Naive thymus-derived CD4-positive, alpha-beta T cell (primary cell): Measurements from ENCODE around the gene CPNE2. TPM values are rescaled to one million over a fixed set of nuclear protein-coding genes. Genes with fewer than 3 reads are reported as not detected.

ENCODE experiments used
- ATAC-seq: fragments of 150-1000 bp; cut with Tn5 transposase; 2 replicates; pipeline ENCODE4 v1.10.0; 2021; ENCODE audit warnings: mild to moderate bottlenecking, moderate library complexity
- CTCF ChIA-PET: fragments of 350-600 bp; sonication (Branson Sonifier 250); formaldehyde crosslinking; loops from one replicate; lab custom pipeline; 2021; ENCODE audit warnings: antibody characterized with exemption; lab: Charles Lee
- POLR2A ChIA-PET: fragments of 350-600 bp; sonication (Branson Sonifier 250); formaldehyde crosslinking; loops from one replicate; lab custom pipeline; 2021; ENCODE audit warnings: antibody characterized with exemption, inconsistent platforms; lab: Charles Lee
- DNase-seq, 9 donors: peaks; one replicate each; pipeline versions ENCODE4 v3.0.0 to v3.0.0-alpha.2; 2020 to 2022; ENCODE audit warnings: mixed read lengths in 1 of 9
- H3K27ac ChIP-seq: one replicate; pipeline ENCODE4 v1.7.0; 2013; ENCODE audit warnings: mild to moderate bottlenecking, low read depth, low read length, moderate library complexity
- H3K27me3 ChIP-seq, 2 donors: one replicate each; pipeline ENCODE4 v1.7.0; 2013; ENCODE audit warnings: low read length in 2 of 2, mild to moderate bottlenecking in 2 of 2, moderate library complexity in 2 of 2; ENCODE audit not compliant: control insufficient read depth in 2 of 2, insufficient read depth in 2 of 2
- H3K36me3 ChIP-seq, 3 experiments: 1 replicate in 2 of 3; 2 replicates in 1 of 3; pipeline ENCODE4 v1.7.0; 2013; ENCODE audit warnings: low read length in 3 of 3, mild to moderate bottlenecking in 3 of 3, moderate library complexity in 1 of 3; ENCODE audit not compliant: insufficient read depth in 3 of 3, control insufficient read depth in 2 of 3
- H3K4me1 ChIP-seq, 2 donors: one replicate each; pipeline ENCODE4 v1.7.0; 2013; ENCODE audit warnings: low read length in 2 of 2, mild to moderate bottlenecking in 2 of 2, moderate library complexity in 1 of 2; ENCODE audit not compliant: control insufficient read depth in 2 of 2, insufficient read depth in 2 of 2
- H3K4me3 ChIP-seq: 2 replicates; pipeline ENCODE4 v1.7.0; 2013; ENCODE audit warnings: mild to moderate bottlenecking, low read length
- H3K9me3 ChIP-seq, 3 experiments: 1 replicate in 2 of 3; 2 replicates in 1 of 3; pipeline ENCODE4 v1.7.0; 2013; ENCODE audit warnings: low read length in 3 of 3; ENCODE audit not compliant: control insufficient read depth in 2 of 3
- H3K27ac Mint-ChIP-seq, 9 donors: one replicate each; pipeline ENCODE4 v1.8.0; 2020 to 2022; ENCODE audit warnings: mixed read lengths in 9 of 9, mild to moderate bottlenecking in 8 of 9, moderate library complexity in 5 of 9, inconsistent platforms in 2 of 9
- H3K27me3 Mint-ChIP-seq, 5 donors: one replicate each; pipeline ENCODE4 v1.8.0; 2021 to 2022; ENCODE audit warnings: mixed read lengths in 5 of 5, mild to moderate bottlenecking in 1 of 5
- H3K36me3 Mint-ChIP-seq, 5 donors: one replicate each; pipeline ENCODE4 v1.8.0; 2020 to 2022; ENCODE audit warnings: mixed read lengths in 5 of 5, mild to moderate bottlenecking in 3 of 5, inconsistent platforms in 1 of 5
- H3K4me1 Mint-ChIP-seq, 7 donors: one replicate each; pipeline ENCODE4 v1.8.0; 2020 to 2022; ENCODE audit warnings: mixed read lengths in 7 of 7, mild to moderate bottlenecking in 3 of 7, inconsistent platforms in 1 of 7
- H3K4me3 Mint-ChIP-seq, 10 donors: one replicate each; pipeline ENCODE4 v1.8.0; 2020 to 2022; ENCODE audit warnings: mild to moderate bottlenecking in 10 of 10, mixed read lengths in 10 of 10, moderate library complexity in 6 of 10, inconsistent platforms in 2 of 10
- H3K9me3 Mint-ChIP-seq, 11 donors: one replicate each; pipeline ENCODE4 v1.8.0; 2020 to 2022; ENCODE audit warnings: mixed read lengths in 11 of 11, mild to moderate bottlenecking in 4 of 11, inconsistent platforms in 1 of 11, moderate library complexity in 1 of 11
- intact Hi-C, 2 donors: fragments of 100-400 bp; cut with micrococcal nuclease; formaldehyde crosslinking; loops; one replicate each; pipeline ENCODE4 v1.15.1; 2023
- polyA plus RNA-seq, 2 donors: library from polyadenylated mRNA; unstranded; fragments of 300-500 nt; fragmentation: Illumina TruSeq; gene quantifications; one replicate each; pipeline ENCODE4 v1.2.3, GENCODE V29; 2021
- total RNA-seq, 6 experiments: library from RNA in 5 of 6; stranded (reverse) in 5 of 6; gene quantifications; 1 replicate in 5 of 6; 2 replicates in 1 of 6; pipeline ENCODE4 v1.2.3 and lab custom pipeline; 2021 to 2026

Gene CPNE2
- total and polyA plus RNA-seq, 7 experiments from 2014 or later = 1.1 to 12.6 (median 5.5) TPM

DNA sequence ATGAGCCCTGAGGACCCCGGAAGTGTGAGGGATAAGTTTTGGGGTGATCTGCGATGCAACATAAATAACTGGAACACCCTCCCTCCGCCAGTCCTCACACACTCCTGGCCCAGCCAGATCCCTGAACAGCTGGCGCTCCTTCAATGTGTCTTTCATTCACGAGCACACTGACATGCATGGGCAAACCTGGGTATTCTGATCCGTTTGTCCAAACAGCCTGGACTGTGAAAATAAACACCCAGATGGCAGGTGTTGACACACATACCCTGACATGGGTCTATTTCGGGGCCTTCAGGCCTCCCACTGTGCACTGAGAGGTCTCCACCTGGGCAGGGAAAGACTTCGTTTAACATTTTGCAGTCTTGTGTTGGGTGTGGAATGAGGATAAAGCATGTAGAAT, 3.0 kb upstream of the CPNE2 start:
- Histone ChIP-seq H3K27ac (no peak overlapping the region), H3K4me1 (peaks cover 4 to 17% of the 10 kb centered on the region in 2 donors), H3K9me3 (no peaks in the 10 kb centered on the region), H3K4me3 (no peak overlapping the region), H3K36me3 (no peaks in the 10 kb centered on the region), H3K27me3 (no peaks in the 10 kb centered on the region)
- DNase-seq = no peak
- ChIA-PET CTCF (interaction anchor here (0.6 kb wide), 1 partner anchor 9 kb away, joined by 3 read pairs; no protein-coding TSS in a partner anchor), POLR2A (interaction anchor here (0.9 kb wide), 1 partner anchor 27 kb away, joined by 3 read pairs; no protein-coding TSS in a partner anchor)
- peaks cover 0 to 4% (median 0%) of the 10 kb centered on the region in 11 donors for H3K9me3 Mint-ChIP-seq
- no peak for ATAC-seq
- H3K27ac Mint-ChIP-seq = no peak overlapping the region
- H3K4me1 Mint-ChIP-seq = peaks cover 9 to 22% (median 16%) of the 10 kb centered on the region in 7 donors
- H3K4me3 Mint-ChIP-seq = peak overlapping the region in 1 of 10 donors; percentile 25
- peaks cover 0 to 31% (median 0%) of the 10 kb centered on the region in 5 donors for H3K27me3 Mint-ChIP-seq
- peaks cover 0 to 1% (median 0%) of the 10 kb centered on the region in 5 donors for H3K36me3 Mint-ChIP-seq
- intact Hi-C loops = loop anchor here in 1 of 2 donors (10.0 kb wide), 1 partner anchor 195 kb away; the partner anchor contains the start of gene PLLP

DNA sequence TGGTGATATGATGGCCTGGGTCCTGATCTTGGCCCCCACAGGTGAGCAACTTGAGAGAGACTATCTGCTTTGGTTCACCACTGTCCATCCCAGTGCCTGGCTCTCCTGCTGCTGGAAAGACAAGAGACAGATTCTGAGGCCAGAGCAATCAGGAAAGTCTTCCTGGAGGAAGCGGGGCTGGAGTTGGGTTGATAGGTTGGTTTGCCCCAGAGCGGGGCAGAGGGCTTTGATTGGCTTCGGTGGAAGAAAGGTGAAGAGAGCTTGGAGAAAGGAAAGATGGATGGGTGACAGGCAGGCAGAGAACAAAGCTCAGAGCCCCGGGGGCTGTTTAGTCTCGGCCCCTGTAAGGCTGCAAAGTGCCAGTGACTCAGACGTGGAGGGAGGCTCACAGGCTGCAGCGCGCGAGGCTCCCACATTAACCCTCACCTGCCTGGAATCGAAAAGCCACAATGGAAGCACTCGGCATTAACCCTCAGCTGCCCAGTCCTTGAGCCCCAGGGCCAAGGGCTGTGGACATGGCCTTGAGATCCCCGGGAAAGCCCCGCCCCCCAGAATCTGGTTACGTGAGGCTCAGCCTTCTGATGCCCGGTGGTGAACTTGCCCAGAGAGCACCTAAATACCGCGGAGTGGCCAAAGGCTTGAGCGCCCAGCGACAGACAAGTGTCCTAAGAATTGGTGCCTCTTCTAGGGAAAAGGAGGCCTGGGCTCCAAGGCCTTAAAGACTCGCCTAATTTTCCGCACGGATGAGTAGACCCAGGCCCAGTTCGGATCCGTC, 996 bp upstream of the CPNE2 start:
- CTCF ChIA-PET = interaction anchor here (0.8 to 3.4 kb wide), 3 partner anchors 11 to 187 kb away, joined by 3 to 31 read pairs (median 5); no protein-coding TSS in a partner anchor
- POLR2A ChIA-PET = interaction anchor here (1.1 to 1.4 kb wide), 2 partner anchors 52 to 71 kb away, joined by 3 read pairs; no protein-coding TSS in a partner anchor
- H3K36me3 Mint-ChIP-seq = peaks cover 0 to 1% (median 0%) of the 10 kb centered on the region in 5 donors
- peak overlapping the region; percentile 59 to 86 (median 76) for H3K4me3 Mint-ChIP-seq
- ATAC-seq (no peak), DNase-seq (no peak)
- peaks cover 0 to 34% (median 0%) of the 10 kb centered on the region in 5 donors for H3K27me3 Mint-ChIP-seq
- peak overlapping the region; percentile 50 for H3K4me3 ChIP-seq
- peaks cover 0 to 4% (median 0%) of the 10 kb centered on the region in 11 donors for H3K9me3 Mint-ChIP-seq
- H3K9me3 ChIP-seq = no peaks in the 10 kb centered on the region
- peaks cover 6 to 16% (median 10%) of the 10 kb centered on the region in 7 donors for H3K4me1 Mint-ChIP-seq
- intact Hi-C loops = loop anchor here in 1 of 2 donors (10.0 kb wide), 1 partner anchor 153 kb away; the partner anchor contains the start of gene ARL2BP
- H3K27me3 ChIP-seq = no peaks in the 10 kb centered on the region
- no peaks in the 10 kb centered on the region for H3K36me3 ChIP-seq
- peaks cover 0 to 13% of the 10 kb centered on the region in 2 donors for H3K4me1 ChIP-seq
- H3K27ac ChIP-seq = no peak overlapping the region
- H3K27ac Mint-ChIP-seq = peak overlapping the region in 7 of 9 donors; percentile 14 to 74 (median 57)

DNA sequence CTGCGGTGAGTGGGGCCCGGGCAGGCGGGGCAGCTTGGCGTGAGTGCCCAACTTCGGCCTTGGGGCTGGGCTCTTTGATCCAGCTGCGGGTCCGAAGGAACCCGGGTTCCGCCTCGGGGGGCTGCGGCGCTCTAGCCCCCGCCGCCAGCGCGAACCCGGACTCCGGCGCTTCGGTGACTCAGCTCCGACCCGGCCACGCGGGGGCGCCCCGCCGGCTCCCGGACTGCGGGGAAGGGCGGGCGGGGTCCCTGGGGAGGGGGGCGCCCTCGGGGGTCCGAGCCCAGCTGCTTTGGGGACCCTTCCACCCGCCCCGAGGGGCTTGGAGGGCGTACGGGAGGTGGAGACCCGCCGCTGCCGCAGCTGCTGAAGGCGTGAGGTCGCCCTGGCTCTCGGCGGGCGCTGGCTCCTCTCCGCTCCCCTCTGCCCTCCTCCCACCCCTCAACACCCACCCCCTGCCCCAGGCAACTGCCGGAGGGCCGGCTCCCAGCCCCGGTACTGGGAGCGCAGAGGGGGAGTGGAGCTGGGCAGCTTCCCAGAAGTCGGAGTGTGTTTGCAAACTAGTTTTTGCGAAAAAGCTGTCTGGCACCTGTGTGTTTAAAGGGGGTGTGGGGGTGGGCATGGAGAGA, 516 bp downstream of the CPNE2 start:
- peaks cover 0 to 2% (median 0%) of the 10 kb centered on the region in 11 donors for H3K9me3 Mint-ChIP-seq
- ATAC-seq = peak; percentile 78
- Histone ChIP-seq H3K36me3 (no peaks in the 10 kb centered on the region), H3K9me3 (no peaks in the 10 kb centered on the region), H3K27ac (peak overlapping the region; percentile 10), H3K4me1 (peaks cover 0 to 13% of the 10 kb centered on the region in 2 donors), H3K4me3 (no peak overlapping the region), H3K27me3 (no peaks in the 10 kb centered on the region)
- peak overlapping the region in 3 of 9 donors; percentile 37 to 78 (median 65) for H3K27ac Mint-ChIP-seq
- peaks cover 0 to 1% (median 0%) of the 10 kb centered on the region in 5 donors for H3K36me3 Mint-ChIP-seq
- peaks cover 10 to 23% (median 12%) of the 10 kb centered on the region in 7 donors for H3K4me1 Mint-ChIP-seq
- DNase-seq = peak; percentile 22 to 75 (median 53)
- H3K27me3 Mint-ChIP-seq = peaks cover 0 to 34% (median 0%) of the 10 kb centered on the region in 5 donors
- peak overlapping the region; percentile 65 to 86 (median 78) for H3K4me3 Mint-ChIP-seq
- ChIA-PET POLR2A (interaction anchor here (0.6 to 2.2 kb wide), 10 partner anchors 9 to 93 kb away, joined by 3 to 14 read pairs (median 3); partner anchors contain the start of genes PSME3IP1 and RSPRY1), CTCF (interaction anchor here (0.9 to 3.4 kb wide), 11 partner anchors 8 to 122 kb away, joined by 3 to 31 read pairs (median 4); no protein-coding TSS in a partner anchor)
- intact Hi-C loops = loop anchor here (1.0 to 10.0 kb wide), 5 partner anchors 9 to 152 kb away; partner anchors contain the start of gene ARL2BP (in 1 of the 2)

DNA sequence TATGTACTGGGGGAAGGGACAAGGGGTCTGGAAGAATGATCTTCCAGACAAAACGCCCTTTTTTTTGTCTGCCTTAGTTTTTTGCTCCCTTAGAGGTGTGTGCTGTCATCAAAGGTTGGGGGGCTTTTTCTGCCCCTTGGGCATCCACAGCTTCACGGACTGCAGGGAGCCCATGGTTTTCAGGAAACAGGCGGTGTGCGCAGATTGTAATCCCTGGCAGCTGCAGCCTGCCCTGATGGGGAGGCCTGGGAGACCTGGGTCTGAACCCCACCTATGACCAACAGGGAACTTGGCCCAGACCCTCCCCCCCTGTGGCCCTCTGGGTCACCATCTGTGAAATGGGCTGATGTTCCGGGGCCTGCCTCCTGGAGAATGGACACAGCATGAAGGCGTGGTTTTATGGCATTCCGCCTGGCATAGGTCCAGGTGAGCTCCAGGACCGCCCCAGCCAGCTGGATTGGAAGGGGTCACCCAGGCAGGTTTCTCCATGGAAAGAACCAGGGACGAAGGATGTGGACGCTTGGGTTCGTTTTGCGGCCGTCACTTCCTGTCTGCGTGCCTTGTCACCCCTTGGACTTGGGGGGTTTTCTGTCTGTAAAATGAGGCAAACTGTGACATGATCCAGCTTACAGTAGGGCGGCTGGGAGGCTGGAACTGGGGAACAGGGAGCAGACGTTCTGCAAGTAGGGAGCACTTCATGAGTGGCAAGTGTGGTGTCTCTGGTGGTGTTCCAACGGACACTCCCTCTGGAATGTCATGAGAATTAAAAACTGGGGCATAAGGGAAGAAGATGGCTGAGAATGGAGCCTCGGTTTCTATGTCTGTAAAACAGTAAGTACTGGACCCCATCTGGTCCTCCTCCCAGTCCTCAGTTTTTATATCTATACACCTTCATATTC, 1.5 kb downstream of the CPNE2 start:
- ATAC-seq = no peak
- Mint-ChIP-seq H3K36me3 (peaks cover 0 to 1% (median 0%) of the 10 kb centered on the region in 5 donors), H3K27me3 (peaks cover 0 to 34% (median 0%) of the 10 kb centered on the region in 5 donors), H3K4me1 (peaks cover 11 to 25% (median 17%) of the 10 kb centered on the region in 7 donors), H3K27ac (peak overlapping the region in 4 of 9 donors; percentile 37 to 78 (median 47)), H3K9me3 (peaks cover 0 to 2% (median 0%) of the 10 kb centered on the region in 11 donors), H3K4me3 (peak overlapping the region; percentile 65 to 86 (median 78))
- Histone ChIP-seq H3K36me3 (no peaks in the 10 kb centered on the region), H3K27ac (no peak overlapping the region), H3K4me3 (no peak overlapping the region), H3K4me1 (peaks cover 0 to 13% of the 10 kb centered on the region in 2 donors), H3K27me3 (no peaks in the 10 kb centered on the region), H3K9me3 (no peaks in the 10 kb centered on the region)
- no peak for DNase-seq
- ChIA-PET CTCF (interaction anchor here (0.6 to 3.4 kb wide), 8 partner anchors 8 to 112 kb away, joined by 3 to 31 read pairs (median 6); no protein-coding TSS in a partner anchor), POLR2A (interaction anchor here (0.6 to 2.2 kb wide), 7 partner anchors 10 to 159 kb away, joined by 3 to 14 read pairs (median 3); partner anchors contain the start of gene NLRC5)
- intact Hi-C loops = loop anchor here (1.0 to 10.0 kb wide), 3 partner anchors 41 to 151 kb away; partner anchors contain the start of gene ARL2BP (in 1 of the 2)

DNA sequence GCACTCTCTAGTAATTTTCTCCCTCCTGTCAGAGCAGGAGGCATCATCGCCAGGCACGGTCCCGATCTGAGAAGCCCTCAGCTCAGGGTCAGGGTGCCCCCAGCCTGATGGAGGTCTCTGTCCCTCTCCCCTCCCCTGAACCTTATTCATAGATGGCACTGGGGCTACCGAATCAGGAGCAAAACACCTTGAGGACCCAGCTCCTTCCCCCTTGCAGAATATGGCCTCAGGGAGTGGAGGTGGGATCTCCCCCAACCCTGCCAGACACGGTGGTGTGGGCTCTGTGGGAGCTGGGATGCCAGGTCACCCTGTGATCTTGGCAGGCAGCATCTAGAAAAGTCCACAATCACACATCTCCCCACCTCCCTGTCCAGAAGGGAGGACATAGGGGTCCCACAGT, 2.5 kb downstream of the CPNE2 start:
- H3K27ac Mint-ChIP-seq = peak overlapping the region in 1 of 9 donors; percentile 41
- H3K36me3 Mint-ChIP-seq = peaks cover 0 to 1% (median 0%) of the 10 kb centered on the region in 5 donors
- Histone ChIP-seq H3K36me3 (no peaks in the 10 kb centered on the region), H3K27ac (no peak overlapping the region), H3K4me1 (peaks cover 0 to 13% of the 10 kb centered on the region in 2 donors), H3K27me3 (no peaks in the 10 kb centered on the region), H3K4me3 (no peak overlapping the region), H3K9me3 (no peaks in the 10 kb centered on the region)
- DNase-seq = no peak
- intact Hi-C loops = loop anchor here in 1 of 2 donors (10.0 kb wide), 1 partner anchor 150 kb away; the partner anchor contains the start of gene ARL2BP
- POLR2A ChIA-PET = no interaction called here
- no peak for ATAC-seq
- H3K27me3 Mint-ChIP-seq = peaks cover 0 to 32% (median 0%) of the 10 kb centered on the region in 5 donors
- H3K9me3 Mint-ChIP-seq = peaks cover 0 to 2% (median 0%) of the 10 kb centered on the region in 11 donors
- CTCF ChIA-PET = interaction anchor here (1.4 kb wide), 1 partner anchor 8 kb away, joined by 5 read pairs; no protein-coding TSS in a partner anchor
- peaks cover 11 to 29% (median 17%) of the 10 kb centered on the region in 7 donors for H3K4me1 Mint-ChIP-seq
- peak overlapping the region in 4 of 10 donors; percentile 21 to 48 (median 36) for H3K4me3 Mint-ChIP-seq
